Measurements from ENCODE around the gene TEFM.

Gene TEFM

DNA sequence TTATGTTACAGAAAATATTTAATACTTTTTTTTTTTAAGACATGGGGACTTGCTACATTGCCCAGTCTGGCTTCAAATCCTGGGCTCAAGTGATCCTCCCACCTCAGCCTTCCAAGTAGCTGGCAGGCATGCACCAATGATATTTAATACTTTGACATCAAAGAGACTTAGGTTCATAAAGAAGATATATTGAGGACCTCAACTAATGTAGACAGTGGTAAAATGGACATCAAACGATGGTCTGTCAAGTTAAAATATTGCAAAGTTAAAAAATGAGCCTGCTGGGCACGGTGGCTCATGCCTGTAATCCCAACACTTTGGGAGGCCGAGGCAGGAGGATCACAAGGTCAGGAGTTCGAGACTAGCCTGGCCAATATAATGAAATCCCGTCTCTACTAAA lies 8.7 kb downstream of the TEFM start:
- Histone ChIP-seq H3K4me2 (ENCODE audit: low read length) (no peak overlapping the region), H3K9ac (ENCODE audit: low read length) (no peak overlapping the region), H2AFZ (ENCODE audit: insufficient read depth, low read length, poor library complexity) (no peak overlapping the region), H4K8ac (ENCODE audit: low read depth, low read length) (no peak overlapping the region), H2BK120ac (ENCODE audit: insufficient read depth, low read length, poor library complexity) (no peak overlapping the region), H3K9me3 (ENCODE audit: insufficient read depth, low read depth, low read length) (no peaks in the 10 kb centered on the region), H3K23ac (ENCODE audit: low read length) (no peak overlapping the region), H4K91ac (ENCODE audit: low read depth, low read length) (no peak overlapping the region), H3K4ac (ENCODE audit: low read depth, low read length) (no peak overlapping the region), H3K79me1 (ENCODE audit: low read length) (no peaks in the 10 kb centered on the region), H2BK5ac (ENCODE audit: low read depth, low read length, poor library complexity) (no peak overlapping the region), H3K27ac (ENCODE audit: low read depth, low read length) (no peak overlapping the region), H3K27me3 (ENCODE audit: insufficient read depth, low read length) (no peaks in the 10 kb centered on the region), H3K36me3 (ENCODE audit: control insufficient read depth in 1 of 2, insufficient read depth in 2 of 2, low read length in 2 of 2) (peaks cover 16 to 20% of the 10 kb centered on the region in 2 experiments), H3K79me2 (ENCODE audit: control insufficient read depth, insufficient read depth, low read length, poor library complexity) (no peaks in the 10 kb centered on the region), H3K14ac (ENCODE audit: low read length) (no peak overlapping the region), H3K4me1 (ENCODE audit: control insufficient read depth in 1 of 2, insufficient read depth in 2 of 2, low read length in 2 of 2) (no peaks in the 10 kb centered on the region), H4K12ac (ENCODE audit: low read depth, low read length) (no peak overlapping the region), H3K4me3 (ENCODE audit: low read depth, low read length) (no peak overlapping the region), H2BK12ac (ENCODE audit: low read length) (no peak overlapping the region), H3K18ac (ENCODE audit: low read length) (no peak overlapping the region), H2AK5ac (ENCODE audit: low read length) (no peak overlapping the region)
- no CpG with 5 or more reads among the region's 5 CpGs for WGBS (ENCODE audit: extremely low coverage, insufficient coverage, insufficient read length)
- no peak for DNase-seq

DNA sequence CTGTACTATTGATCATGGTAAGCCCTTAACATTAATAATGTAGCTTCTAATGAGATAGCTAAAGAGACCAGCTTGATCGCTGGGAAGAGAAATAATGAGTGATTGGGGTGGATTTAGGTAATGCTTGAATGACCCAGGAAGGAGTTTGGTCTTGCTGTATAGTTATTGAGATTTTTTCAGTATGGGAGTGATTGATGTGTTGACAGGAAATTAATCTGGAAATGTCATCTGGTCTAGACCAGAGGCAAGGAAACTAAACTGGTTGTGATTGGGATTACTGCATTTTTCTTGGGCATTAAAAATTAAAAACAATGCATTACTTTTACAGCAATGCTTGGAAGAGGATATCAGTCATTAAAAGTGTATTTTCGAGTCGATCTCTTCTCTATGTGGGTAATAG lies 11.8 kb downstream of the TEFM start:
- H3K18ac ChIP-seq (ENCODE audit: low read length): no peak overlapping the region
- no peaks in the 10 kb centered on the region for H3K79me1 ChIP-seq (ENCODE audit: low read length)
- no peak overlapping the region for H4K12ac ChIP-seq (ENCODE audit: low read depth, low read length)
- H2AFZ ChIP-seq (ENCODE audit: insufficient read depth, low read length, poor library complexity): no peak overlapping the region
- no peak overlapping the region for H2BK120ac ChIP-seq (ENCODE audit: insufficient read depth, low read length, poor library complexity)
- H3K4me2 ChIP-seq (ENCODE audit: low read length): no peak overlapping the region
- H3K79me2 ChIP-seq (ENCODE audit: control insufficient read depth, insufficient read depth, low read length, poor library complexity): no peaks in the 10 kb centered on the region
- H3K4me3 ChIP-seq (ENCODE audit: low read depth, low read length): no peak overlapping the region
- no peaks in the 10 kb centered on the region for H3K9me3 ChIP-seq (ENCODE audit: insufficient read depth, low read depth, low read length)
- no CpG with 5 or more reads among the region's 3 CpGs for WGBS (ENCODE audit: extremely low coverage, insufficient coverage, insufficient read length)
- no peak overlapping the region for H4K91ac ChIP-seq (ENCODE audit: low read depth, low read length)
- no peak overlapping the region for H3K9ac ChIP-seq (ENCODE audit: low read length)
- no peak overlapping the region for H4K8ac ChIP-seq (ENCODE audit: low read depth, low read length)
- H3K4ac ChIP-seq (ENCODE audit: low read depth, low read length): no peak overlapping the region
- H3K14ac ChIP-seq (ENCODE audit: low read length): no peak overlapping the region
- peaks cover 24 to 29% of the 10 kb centered on the region in 2 experiments for H3K36me3 ChIP-seq (ENCODE audit: control insufficient read depth in 1 of 2, insufficient read depth in 2 of 2, low read length in 2 of 2)
- no peak overlapping the region for H2AK5ac ChIP-seq (ENCODE audit: low read length)
- no peak overlapping the region for H2BK5ac ChIP-seq (ENCODE audit: low read depth, low read length, poor library complexity)
- H3K27ac ChIP-seq (ENCODE audit: low read depth, low read length): no peak overlapping the region
- no peaks in the 10 kb centered on the region for H3K4me1 ChIP-seq (ENCODE audit: control insufficient read depth in 1 of 2, insufficient read depth in 2 of 2, low read length in 2 of 2)
- no peak for DNase-seq
- H3K27me3 ChIP-seq (ENCODE audit: insufficient read depth, low read length): no peaks in the 10 kb centered on the region
- no peak overlapping the region for H2BK12ac ChIP-seq (ENCODE audit: low read length)
- no peak overlapping the region for H3K23ac ChIP-seq (ENCODE audit: low read length)

- Histone ChIP-seq H3K4me1 (ENCODE audit: control insufficient read depth in 1 of 2, insufficient read depth in 2 of 2, low read length in 2 of 2) (no peaks in the 10 kb centered on the region), H4K12ac (ENCODE audit: low read depth, low read length) (no peak overlapping the region), H4K8ac (ENCODE audit: low read depth, low read length) (no peak overlapping the region), H3K14ac (ENCODE audit: low read length) (no peak overlapping the region), H3K79me2 (ENCODE audit: control insufficient read depth, insufficient read depth, low read length, poor library complexity) (no peaks in the 10 kb centered on the region), H3K79me1 (ENCODE audit: low read length) (no peaks in the 10 kb centered on the region), H3K9ac (ENCODE audit: low read length) (no peak overlapping the region), H2AK5ac (ENCODE audit: low read length) (no peak overlapping the region), H2BK12ac (ENCODE audit: low read length) (no peak overlapping the region), H3K4ac (ENCODE audit: low read depth, low read length) (no peak overlapping the region), H3K23ac (ENCODE audit: low read length) (no peak overlapping the region), H4K91ac (ENCODE audit: low read depth, low read length) (no peak overlapping the region), H3K4me2 (ENCODE audit: low read length) (no peak overlapping the region), H2AFZ (ENCODE audit: insufficient read depth, low read length, poor library complexity) (no peak overlapping the region), H2BK120ac (ENCODE audit: insufficient read depth, low read length, poor library complexity) (no peak overlapping the region), H3K27ac (ENCODE audit: low read depth, low read length) (no peak overlapping the region), H3K4me3 (ENCODE audit: low read depth, low read length) (no peak overlapping the region), H3K27me3 (ENCODE audit: insufficient read depth, low read length) (no peaks in the 10 kb centered on the region), H3K36me3 (ENCODE audit: control insufficient read depth in 1 of 2, insufficient read depth in 2 of 2, low read length in 2 of 2) (peaks cover 21 to 25% of the 10 kb centered on the region in 2 experiments), H3K9me3 (ENCODE audit: insufficient read depth, low read depth, low read length) (no peaks in the 10 kb centered on the region), H3K18ac (ENCODE audit: low read length) (no peak overlapping the region), H2BK5ac (ENCODE audit: low read depth, low read length, poor library complexity) (no peak overlapping the region)
- WGBS (ENCODE audit: extremely low coverage, insufficient coverage, insufficient read length): no CpG with 5 or more reads among the region's 5 CpGs
- DNase-seq: no peak
Measured at GRCh38 chr17:30886187-30886586, 19.9 kb downstream of the TEFM start.

DNA sequence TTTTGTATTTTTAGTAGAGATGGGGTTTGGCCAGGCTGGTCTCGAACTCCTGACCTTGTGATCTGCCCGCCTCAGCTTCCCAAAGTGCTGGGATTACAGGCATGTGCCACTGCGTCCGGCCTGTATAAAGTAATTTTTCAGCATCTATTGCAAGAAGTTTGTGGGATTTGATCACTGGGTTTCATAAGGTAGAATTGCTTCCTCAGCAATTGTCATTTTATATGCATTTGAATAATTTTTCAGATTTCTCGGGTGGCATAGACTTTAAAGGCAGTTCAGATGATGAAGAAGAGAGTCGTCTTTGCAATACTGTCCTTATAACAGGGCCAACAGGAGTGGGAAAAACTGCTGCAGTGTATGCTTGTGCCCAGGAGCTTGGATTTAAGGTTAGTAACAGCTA lies 37.0 kb downstream of the TEFM start:
- Histone ChIP-seq H2BK12ac (ENCODE audit: low read length) (no peak overlapping the region), H3K27me3 (ENCODE audit: insufficient read depth, low read length) (no peaks in the 10 kb centered on the region), H4K12ac (ENCODE audit: low read depth, low read length) (no peak overlapping the region), H3K9me3 (ENCODE audit: insufficient read depth, low read depth, low read length) (no peaks in the 10 kb centered on the region), H3K79me1 (ENCODE audit: low read length) (no peaks in the 10 kb centered on the region), H3K14ac (ENCODE audit: low read length) (no peak overlapping the region), H3K79me2 (ENCODE audit: control insufficient read depth, insufficient read depth, low read length, poor library complexity) (no peaks in the 10 kb centered on the region), H2BK5ac (ENCODE audit: low read depth, low read length, poor library complexity) (no peak overlapping the region), H3K18ac (ENCODE audit: low read length) (no peak overlapping the region), H3K23ac (ENCODE audit: low read length) (no peak overlapping the region), H3K9ac (ENCODE audit: low read length) (no peak overlapping the region), H3K4me3 (ENCODE audit: low read depth, low read length) (no peak overlapping the region), H4K8ac (ENCODE audit: low read depth, low read length) (no peak overlapping the region), H3K4ac (ENCODE audit: low read depth, low read length) (no peak overlapping the region), H2BK120ac (ENCODE audit: insufficient read depth, low read length, poor library complexity) (no peak overlapping the region), H2AK5ac (ENCODE audit: low read length) (no peak overlapping the region), H3K4me1 (ENCODE audit: control insufficient read depth in 1 of 2, insufficient read depth in 2 of 2, low read length in 2 of 2) (no peaks in the 10 kb centered on the region), H3K4me2 (ENCODE audit: low read length) (no peak overlapping the region), H3K27ac (ENCODE audit: low read depth, low read length) (no peak overlapping the region), H3K36me3 (ENCODE audit: control insufficient read depth in 1 of 2, insufficient read depth in 2 of 2, low read length in 2 of 2) (peaks cover 14 to 22% of the 10 kb centered on the region in 2 experiments), H4K91ac (ENCODE audit: low read depth, low read length) (no peak overlapping the region), H2AFZ (ENCODE audit: insufficient read depth, low read length, poor library complexity) (no peak overlapping the region)
- no peak for DNase-seq
- no CpG with 5 or more reads among the region's 6 CpGs for WGBS (ENCODE audit: extremely low coverage, insufficient coverage, insufficient read length)

Measured in trophoblast cell (in vitro differentiated cells and primary cell).